HepG2 (cell line): Measurements from ENCODE around the gene REPIN1. TPM values are rescaled to one million over a fixed set of nuclear protein-coding genes. Genes with fewer than 3 reads are reported as not detected.

Source experiments
- ARID2 ChIP-seq: sonication (generic); formaldehyde crosslinking; IDR thresholded peaks from 2 replicates; pipeline ENCODE4 v1.8.1; 2022; ENCODE audit warnings: mild to moderate bottlenecking, missing genetic modification reagents, borderline replicate concordance
- FLYWCH1 ChIP-seq: sonication (generic); formaldehyde crosslinking; IDR thresholded peaks from 2 replicates; pipeline ENCODE4 v1.8.1; 2023; ENCODE audit warnings: mild to moderate bottlenecking, missing genetic modification reagents
- HDAC6 ChIP-seq: fragments of 200-600 bp; sonication (generic); IDR thresholded peaks from 2 replicates; pipeline ENCODE4 v1.7.0; 2017; ENCODE audit warnings: mild to moderate bottlenecking, antibody characterized with exemption, low read length, low read depth
- MAFF ChIP-seq: IDR thresholded peaks from 2 replicates; pipeline ENCODE4 v1.6.1; 2011; ENCODE audit warnings: low read depth, low read length, improper control_type of control experiment
- MED13 ChIP-seq: sonication (generic); formaldehyde crosslinking; IDR thresholded peaks from 2 replicates; pipeline ENCODE4 v1.5.0; 2020; ENCODE audit warnings: missing genetic modification reagents
- NFATC3 ChIP-seq: sonication (generic); formaldehyde crosslinking; IDR thresholded peaks from 2 replicates; pipeline ENCODE4 v1.5.1; 2020; ENCODE audit warnings: mild to moderate bottlenecking, missing genetic modification reagents
- NFKBIZ ChIP-seq: IDR thresholded peaks from 2 replicates; pipeline ENCODE4 v1.6.1; 2018; ENCODE audit warnings: missing genetic modification reagents, missing compliant biosample characterization
- SP4 ChIP-seq: sonication (generic); formaldehyde crosslinking; IDR thresholded peaks from 2 replicates; pipeline ENCODE4 v1.8.1; 2023; ENCODE audit warnings: mild to moderate bottlenecking, missing genetic modification reagents
- TAF15 ChIP-seq: fragments of 200-400 bp; formaldehyde crosslinking; IDR thresholded peaks from one replicate; pipeline ENCODE4 v1.6.1; 2018; ENCODE audit warnings: mild to moderate bottlenecking, low read depth, low read length; ENCODE audit not compliant: poor library complexity, severe bottlenecking
- THYN1 ChIP-seq: sonication (generic); formaldehyde crosslinking; IDR thresholded peaks from 2 replicates; pipeline ENCODE4 v1.8.1; 2023; ENCODE audit warnings: low read depth, mild to moderate bottlenecking, moderate library complexity, missing genetic modification reagents, borderline replicate concordance
- ZFP82 ChIP-seq: sonication (generic); formaldehyde crosslinking; IDR thresholded peaks from 2 replicates; pipeline ENCODE4 v1.5.1; 2020; ENCODE audit warnings: mild to moderate bottlenecking, missing genetic modification reagents, borderline replicate concordance
- ZNF616 ChIP-seq: sonication (generic); formaldehyde crosslinking; IDR thresholded peaks from 2 replicates; pipeline ENCODE4 v1.5.0; 2020; ENCODE audit warnings: low read depth, mild to moderate bottlenecking, missing genetic modification reagents
- ZNF780A ChIP-seq: sonication (generic); formaldehyde crosslinking; IDR thresholded peaks from 2 replicates; pipeline ENCODE4 v1.8.0; 2022; ENCODE audit warnings: mild to moderate bottlenecking, missing genetic modification reagents, moderate library complexity
- ZNF879 ChIP-seq: sonication (generic); formaldehyde crosslinking; IDR thresholded peaks from 2 replicates; pipeline ENCODE4 v1.8.1; 2023; ENCODE audit warnings: missing genetic modification reagents
- polyA plus RNA-seq, 8 experiments: library from polyadenylated mRNA; depleted of rRNA in 3 of 8; stranded (reverse) in 7 of 8; unstranded in 1 of 8; fragments of >200 nt; fragmentation: Illumina TruSeq in 4 of 8; extraction: Trizol in 4 of 8; gene quantifications; 2 replicates each; pipeline versions ENCODE4 v1.2.1 to v1.2.3, GENCODE V29; 2011 to 2016; ENCODE audit warnings: low read depth in 4 of 8, missing spikeins in 1 of 8, mixed read lengths in 1 of 8; ENCODE audit not compliant: insufficient read depth in 1 of 8
- total RNA-seq, 5 experiments: library from RNA; depleted of rRNA; stranded (reverse); fragments of >200 nt; fragmentation: Illumina TruSeq; extraction: Trizol; gene quantifications; 2 replicates each; pipeline ENCODE4 v1.2.3, GENCODE V29; 2016; ENCODE audit warnings: low read depth in 1 of 5
- TF ChIP-seq, protein P1 (sequence below): sonication (generic); formaldehyde crosslinking; IDR thresholded peaks from 2 replicates; pipeline ENCODE4 v1.4.0; 2020; ENCODE audit warnings: missing genetic modification reagents, borderline replicate concordance
- TF ChIP-seq, protein P2 (sequence below): sonication (generic); formaldehyde crosslinking; IDR thresholded peaks from 2 replicates; pipeline ENCODE4 v1.9.0; 2021; ENCODE audit warnings: missing genetic modification reagents, borderline replicate concordance
- TF ChIP-seq, protein P3 (sequence below): sonication (generic); formaldehyde crosslinking; IDR thresholded peaks from 2 replicates; pipeline ENCODE4 v1.4.0; 2020; ENCODE audit warnings: mild to moderate bottlenecking, missing genetic modification reagents

Gene REPIN1
- total and polyA plus RNA-seq, 2 of the 13 experiments (the other 11 are each of a cell fraction or from before 2014, with no cell fraction given), result 69.9 to 108 TPM

DNA sequence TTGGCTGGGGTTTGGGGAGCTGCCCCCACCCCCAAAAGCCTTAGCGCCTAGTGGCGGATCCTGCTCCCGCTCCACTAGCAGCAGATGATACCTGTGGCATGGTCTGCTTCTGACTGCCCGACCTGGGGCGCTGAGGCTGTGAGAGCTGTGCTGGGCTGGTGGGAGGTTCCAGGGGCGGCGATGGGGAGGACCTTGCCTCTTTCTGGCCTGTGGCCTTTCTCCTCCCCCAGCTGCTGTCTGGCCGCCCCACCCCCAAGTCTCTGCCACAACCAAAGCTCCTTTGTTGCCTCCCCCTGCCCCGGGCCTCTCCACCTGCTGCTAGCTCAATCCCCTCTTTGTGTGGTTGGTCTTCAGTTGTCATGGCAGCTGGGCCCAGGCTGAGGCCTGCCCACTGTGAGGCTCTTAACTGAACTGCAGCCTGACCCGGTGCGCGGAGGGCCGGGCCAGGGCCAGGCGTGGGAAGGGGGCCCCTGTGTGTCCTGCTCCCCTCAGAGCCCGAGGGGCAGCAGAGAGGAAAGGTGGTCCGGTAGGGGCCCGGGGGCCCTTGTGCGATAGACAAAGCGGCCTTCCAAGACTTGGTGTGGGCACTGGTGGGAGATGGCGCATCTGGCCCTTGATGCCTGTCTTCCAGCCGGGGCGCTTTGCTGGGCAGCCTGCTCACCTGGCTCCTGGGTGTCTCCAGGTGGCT, 15.2 kb downstream of the REPIN1 start (continued):
- TF ChIP-seq, protein P1, sequence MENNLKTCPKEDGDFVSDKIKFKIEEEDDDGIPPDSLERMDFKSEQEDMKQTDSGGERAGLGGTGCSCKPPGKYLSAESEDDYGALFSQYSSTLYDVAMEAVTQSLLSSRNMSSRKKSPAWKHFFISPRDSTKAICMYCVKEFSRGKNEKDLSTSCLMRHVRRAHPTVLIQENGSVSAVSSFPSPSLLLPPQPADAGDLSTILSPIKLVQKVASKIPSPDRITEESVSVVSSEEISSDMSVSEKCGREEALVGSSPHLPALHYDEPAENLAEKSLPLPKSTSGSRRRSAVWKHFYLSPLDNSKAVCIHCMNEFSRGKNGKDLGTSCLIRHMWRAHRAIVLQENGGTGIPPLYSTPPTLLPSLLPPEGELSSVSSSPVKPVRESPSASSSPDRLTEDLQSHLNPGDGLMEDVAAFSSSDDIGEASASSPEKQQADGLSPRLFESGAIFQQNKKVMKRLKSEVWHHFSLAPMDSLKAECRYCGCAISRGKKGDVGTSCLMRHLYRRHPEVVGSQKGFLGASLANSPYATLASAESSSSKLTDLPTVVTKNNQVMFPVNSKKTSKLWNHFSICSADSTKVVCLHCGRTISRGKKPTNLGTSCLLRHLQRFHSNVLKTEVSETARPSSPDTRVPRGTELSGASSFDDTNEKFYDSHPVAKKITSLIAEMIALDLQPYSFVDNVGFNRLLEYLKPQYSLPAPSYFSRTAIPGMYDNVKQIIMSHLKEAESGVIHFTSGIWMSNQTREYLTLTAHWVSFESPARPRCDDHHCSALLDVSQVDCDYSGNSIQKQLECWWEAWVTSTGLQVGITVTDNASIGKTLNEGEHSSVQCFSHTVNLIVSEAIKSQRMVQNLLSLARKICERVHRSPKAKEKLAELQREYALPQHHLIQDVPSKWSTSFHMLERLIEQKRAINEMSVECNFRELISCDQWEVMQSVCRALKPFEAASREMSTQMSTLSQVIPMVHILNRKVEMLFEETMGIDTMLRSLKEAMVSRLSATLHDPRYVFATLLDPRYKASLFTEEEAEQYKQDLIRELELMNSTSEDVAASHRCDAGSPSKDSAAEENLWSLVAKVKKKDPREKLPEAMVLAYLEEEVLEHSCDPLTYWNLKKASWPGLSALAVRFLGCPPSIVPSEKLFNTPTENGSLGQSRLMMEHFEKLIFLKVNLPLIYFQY (CRISPR knock-in tag), result peak; percentile 94
- TF ChIP-seq HDAC6 (no peak), THYN1 (no peak), FLYWCH1 (CRISPR knock-in tag) (no peak), ZNF616 (CRISPR knock-in tag) (no peak), ARID2 (CRISPR knock-in tag) (no peak), NFKBIZ (CRISPR knock-in tag) (no peak), ZNF780A (CRISPR knock-in tag) (no peak; the same call in 1 of the 2 replicates), TAF15 (no peak), SP4 (CRISPR knock-in tag) (peak; percentile 91), ZFP82 (CRISPR knock-in tag) (no peak), ZNF879 (CRISPR knock-in tag) (no peak), MAFF (no peak), NFATC3 (CRISPR knock-in tag) (no peak), MED13 (CRISPR knock-in tag) (0 out of 2 replicates have a peak, but pooled peaks have one; percentile 44)
- TF ChIP-seq, protein P2, sequence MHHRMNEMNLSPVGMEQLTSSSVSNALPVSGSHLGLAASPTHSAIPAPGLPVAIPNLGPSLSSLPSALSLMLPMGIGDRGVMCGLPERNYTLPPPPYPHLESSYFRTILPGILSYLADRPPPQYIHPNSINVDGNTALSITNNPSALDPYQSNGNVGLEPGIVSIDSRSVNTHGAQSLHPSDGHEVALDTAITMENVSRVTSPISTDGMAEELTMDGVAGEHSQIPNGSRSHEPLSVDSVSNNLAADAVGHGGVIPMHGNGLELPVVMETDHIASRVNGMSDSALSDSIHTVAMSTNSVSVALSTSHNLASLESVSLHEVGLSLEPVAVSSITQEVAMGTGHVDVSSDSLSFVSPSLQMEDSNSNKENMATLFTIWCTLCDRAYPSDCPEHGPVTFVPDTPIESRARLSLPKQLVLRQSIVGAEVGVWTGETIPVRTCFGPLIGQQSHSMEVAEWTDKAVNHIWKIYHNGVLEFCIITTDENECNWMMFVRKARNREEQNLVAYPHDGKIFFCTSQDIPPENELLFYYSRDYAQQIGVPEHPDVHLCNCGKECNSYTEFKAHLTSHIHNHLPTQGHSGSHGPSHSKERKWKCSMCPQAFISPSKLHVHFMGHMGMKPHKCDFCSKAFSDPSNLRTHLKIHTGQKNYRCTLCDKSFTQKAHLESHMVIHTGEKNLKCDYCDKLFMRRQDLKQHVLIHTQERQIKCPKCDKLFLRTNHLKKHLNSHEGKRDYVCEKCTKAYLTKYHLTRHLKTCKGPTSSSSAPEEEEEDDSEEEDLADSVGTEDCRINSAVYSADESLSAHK (CRISPR knock-in tag), result no peak
- TF ChIP-seq, protein P3, sequence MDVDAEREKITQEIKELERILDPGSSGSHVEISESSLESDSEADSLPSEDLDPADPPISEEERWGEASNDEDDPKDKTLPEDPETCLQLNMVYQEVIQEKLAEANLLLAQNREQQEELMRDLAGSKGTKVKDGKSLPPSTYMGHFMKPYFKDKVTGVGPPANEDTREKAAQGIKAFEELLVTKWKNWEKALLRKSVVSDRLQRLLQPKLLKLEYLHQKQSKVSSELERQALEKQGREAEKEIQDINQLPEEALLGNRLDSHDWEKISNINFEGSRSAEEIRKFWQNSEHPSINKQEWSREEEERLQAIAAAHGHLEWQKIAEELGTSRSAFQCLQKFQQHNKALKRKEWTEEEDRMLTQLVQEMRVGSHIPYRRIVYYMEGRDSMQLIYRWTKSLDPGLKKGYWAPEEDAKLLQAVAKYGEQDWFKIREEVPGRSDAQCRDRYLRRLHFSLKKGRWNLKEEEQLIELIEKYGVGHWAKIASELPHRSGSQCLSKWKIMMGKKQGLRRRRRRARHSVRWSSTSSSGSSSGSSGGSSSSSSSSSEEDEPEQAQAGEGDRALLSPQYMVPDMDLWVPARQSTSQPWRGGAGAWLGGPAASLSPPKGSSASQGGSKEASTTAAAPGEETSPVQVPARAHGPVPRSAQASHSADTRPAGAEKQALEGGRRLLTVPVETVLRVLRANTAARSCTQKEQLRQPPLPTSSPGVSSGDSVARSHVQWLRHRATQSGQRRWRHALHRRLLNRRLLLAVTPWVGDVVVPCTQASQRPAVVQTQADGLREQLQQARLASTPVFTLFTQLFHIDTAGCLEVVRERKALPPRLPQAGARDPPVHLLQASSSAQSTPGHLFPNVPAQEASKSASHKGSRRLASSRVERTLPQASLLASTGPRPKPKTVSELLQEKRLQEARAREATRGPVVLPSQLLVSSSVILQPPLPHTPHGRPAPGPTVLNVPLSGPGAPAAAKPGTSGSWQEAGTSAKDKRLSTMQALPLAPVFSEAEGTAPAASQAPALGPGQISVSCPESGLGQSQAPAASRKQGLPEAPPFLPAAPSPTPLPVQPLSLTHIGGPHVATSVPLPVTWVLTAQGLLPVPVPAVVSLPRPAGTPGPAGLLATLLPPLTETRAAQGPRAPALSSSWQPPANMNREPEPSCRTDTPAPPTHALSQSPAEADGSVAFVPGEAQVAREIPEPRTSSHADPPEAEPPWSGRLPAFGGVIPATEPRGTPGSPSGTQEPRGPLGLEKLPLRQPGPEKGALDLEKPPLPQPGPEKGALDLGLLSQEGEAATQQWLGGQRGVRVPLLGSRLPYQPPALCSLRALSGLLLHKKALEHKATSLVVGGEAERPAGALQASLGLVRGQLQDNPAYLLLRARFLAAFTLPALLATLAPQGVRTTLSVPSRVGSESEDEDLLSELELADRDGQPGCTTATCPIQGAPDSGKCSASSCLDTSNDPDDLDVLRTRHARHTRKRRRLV (CRISPR knock-in tag), result no peak
